Gastrocnemius medialis (tissue), 4 donors: ENCODE data around the gene SAMD13.

Experiments
- CTCF ChIP-seq, 5 experiments: fragments of 450-650 bp in 3 of 5; fragments of 200-600 bp in 2 of 5; sonication (generic) in 2 of 5; IDR thresholded peaks in 4 of 5; conservative IDR thresholded peaks in 1 of 5; 1 replicate in 4 of 5; 2 replicates in 1 of 5; pipeline ENCODE4 v1.5.1; 2016 to 2019; ENCODE audit warnings: antibody characterized with exemption in 5 of 5, mild to moderate bottlenecking in 3 of 5, moderate library complexity in 3 of 5
- POLR2A ChIP-seq, 2 donors: fragments of 450-650 bp; IDR thresholded peaks; one replicate each; pipeline ENCODE4 v1.6.1; 2017; ENCODE audit warnings: antibody characterized with exemption in 2 of 2, mild to moderate bottlenecking in 2 of 2, moderate library complexity in 2 of 2

- no peak for TF ChIP-seq CTCF (IDR thresholded peaks at IDR 0.05 in 4 of 5, conservative IDR thresholded peaks at IDR 0.05 in 1 of 5)
- TF ChIP-seq POLR2A (IDR thresholded peaks at IDR 0.05): no peak
Measured at GRCh38 chr1:84360316-84360715, 58.8 kb downstream of the SAMD13 start.
